Smooth muscle cell (in vitro differentiated cells): ENCODE results near the gene ZFYVE27. TPM values are rescaled to one million over a fixed set of nuclear protein-coding genes. Genes with fewer than 3 reads are reported as not detected.

Source experiments
- DNase-seq: peaks from one replicate; lab custom pipeline; 2025; ENCODE audit not compliant: unreplicated experiment; lab: John Stamatoyannopoulos, UW
- H2AFZ ChIP-seq: fragments of 200-600 bp; sonication (generic); 2 replicates; pipeline ENCODE4 v1.6.0; 2016; ENCODE audit warnings: antibody characterized with exemption, low read depth, mild to moderate bottlenecking
- H3F3A ChIP-seq: fragments of 200-600 bp; sonication (generic); 2 replicates; pipeline ENCODE4 v1.6.0; 2017; ENCODE audit warnings: antibody characterized with exemption, low read depth
- H3K27ac ChIP-seq: fragments of 200-600 bp; sonication (generic); 2 replicates; pipeline ENCODE4 v1.5.1; 2016; ENCODE audit warnings: low read depth, mild to moderate bottlenecking
- H3K27me3 ChIP-seq: fragments of 200-600 bp; sonication (generic); 2 replicates; pipeline ENCODE4 v1.6.1; 2016; ENCODE audit warnings: low read depth, mild to moderate bottlenecking
- H3K36me3 ChIP-seq: fragments of 200-600 bp; sonication (generic); 2 replicates; pipeline ENCODE4 v1.5.1; 2016; ENCODE audit warnings: low read depth
- H3K4me1 ChIP-seq: fragments of 200-600 bp; sonication (generic); 2 replicates; pipeline ENCODE4 v1.5.1; 2016; ENCODE audit warnings: low read depth
- H3K4me2 ChIP-seq: fragments of 200-600 bp; sonication (generic); 2 replicates; pipeline ENCODE4 v1.6.0; 2016; ENCODE audit warnings: mild to moderate bottlenecking
- H3K4me3 ChIP-seq: fragments of 200-600 bp; sonication (generic); 2 replicates; pipeline ENCODE4 v1.5.1; 2016; ENCODE audit warnings: mild to moderate bottlenecking
- H3K79me2 ChIP-seq: fragments of 200-600 bp; sonication (generic); 2 replicates; pipeline ENCODE4 v1.6.0; 2016; ENCODE audit warnings: low read depth, mild to moderate bottlenecking
- H3K9ac ChIP-seq: fragments of 200-600 bp; sonication (generic); 2 replicates; pipeline ENCODE4 v1.6.0; 2016; ENCODE audit warnings: low read depth
- H3K9me3 ChIP-seq: fragments of 200-600 bp; sonication (generic); replicated peaks from 2 replicates; pipeline ENCODE4 v1.5.1; 2016; ENCODE audit warnings: low read depth
- H4K20me1 ChIP-seq: fragments of 200-600 bp; sonication (generic); 2 replicates; pipeline ENCODE4 v1.6.0; 2016; ENCODE audit warnings: low read depth
- CTCF ChIP-seq: fragments of 200-600 bp; sonication (generic); IDR thresholded peaks from 2 replicates; pipeline ENCODE4 v1.5.1; 2017; ENCODE audit warnings: borderline replicate concordance, mild to moderate bottlenecking, antibody characterized with exemption; ENCODE audit not compliant: insufficient read depth, poor library complexity, severe bottlenecking
- WGBS: methylation state at CpG from one replicate; pipeline ENCODE4 v1.1.7; 2016; ENCODE audit warnings: low lambda C conversion rate; 5-methylcytosine and 5-hydroxymethylcytosine counted together
- polyA plus RNA-seq: library from polyadenylated mRNA; unstranded; fragments of >200 nt; fragmentation: Nextera tagmentation; extraction: Ambion mirVana; gene quantifications from 2 replicates; pipeline ENCODE4 v1.2.1, GENCODE V29; 2016
- total RNA-seq: library from RNA; depleted of rRNA; stranded (reverse); fragments of >200 nt; gene quantifications from 2 replicates; pipeline ENCODE4 v1.2.3, GENCODE V29; 2014

The ZFYVE27 gene
- total RNA-seq (7.0 and 9.7 TPM in 2 replicates), polyA plus RNA-seq (11.4 and 14.0 TPM in 2 replicates)

- peak within 1 kb of the TSS; percentile 94 for H3K27ac ChIP-seq
- peak within 1 kb of the TSS; percentile 93 for H3K9ac ChIP-seq
- WGBS: under 1% methylated on average over 66 of the region's 72 CpGs
- peak; percentile 88 for DNase-seq
- TF ChIP-seq CTCF: no peak
- H3K27me3 ChIP-seq: no peaks in the 10 kb centered on the region
- peak within 1 kb of the TSS; percentile 86 for H2AFZ ChIP-seq
- H3K9me3 ChIP-seq: no peaks in the 10 kb centered on the region
- peaks cover 37% of the 10 kb centered on the region for H4K20me1 ChIP-seq
- H3F3A ChIP-seq: no peaks in the 10 kb centered on the region
- H3K4me2 ChIP-seq: peak within 1 kb of the TSS; percentile 93
- H3K4me3 ChIP-seq: peak within 1 kb of the TSS; percentile 77
- H3K36me3 ChIP-seq: peaks cover 10% of the 10 kb centered on the region
- H3K79me2 ChIP-seq: peaks cover 43% of the 10 kb centered on the region
- peaks cover 8% of the 10 kb centered on the region for H3K4me1 ChIP-seq
Measured at GRCh38 chr10:97736902-97737769, at the start of gene ZFYVE27. TSS of gene ZFYVE27 (plus strand) at chr10:97737128. CDS start at chr10:97738478, 1,350 bp downstream.

GRCh38 chr10:97687785-97688781, 48.8 kb upstream of the ZFYVE27 start:
- H3K27me3 ChIP-seq: no peaks in the 10 kb centered on the region
- peak overlapping the region; percentile 61 for H2AFZ ChIP-seq
- no peaks in the 10 kb centered on the region for H3K36me3 ChIP-seq
- H3K79me2 ChIP-seq: peaks cover 8% of the 10 kb centered on the region
- peaks cover 16% of the 10 kb centered on the region for H3F3A ChIP-seq
- no peak for DNase-seq
- peak overlapping the region; percentile 80 for H3K4me2 ChIP-seq
- H3K4me3 ChIP-seq: peak overlapping the region; percentile 36
- no peaks in the 10 kb centered on the region for H3K9me3 ChIP-seq
- 51% methylated on average over 14 of the region's 14 CpGs for WGBS
- H4K20me1 ChIP-seq: peaks cover 26% of the 10 kb centered on the region
- peak overlapping the region; percentile 87 for H3K27ac ChIP-seq
- H3K9ac ChIP-seq: peak overlapping the region; percentile 26
- H3K4me1 ChIP-seq: peaks cover 17% of the 10 kb centered on the region
- no peak for TF ChIP-seq CTCF

GRCh38 chr10:97689559-97690020, 47.3 kb upstream of the ZFYVE27 start:
- no peak overlapping the region for H3K4me3 ChIP-seq
- TF ChIP-seq CTCF: no peak
- H3K9me3 ChIP-seq: no peaks in the 10 kb centered on the region
- H3K27me3 ChIP-seq: no peaks in the 10 kb centered on the region
- peaks cover 15% of the 10 kb centered on the region for H3F3A ChIP-seq
- peaks cover 17% of the 10 kb centered on the region for H3K4me1 ChIP-seq
- peak overlapping the region; percentile 14 for H3K4me2 ChIP-seq
- no peak overlapping the region for H2AFZ ChIP-seq
- H3K79me2 ChIP-seq: peaks cover 8% of the 10 kb centered on the region
- no peak for DNase-seq
- peak overlapping the region; percentile 87 for H3K27ac ChIP-seq
- peak overlapping the region; percentile 28 for H3K9ac ChIP-seq
- peaks cover 13% of the 10 kb centered on the region for H4K20me1 ChIP-seq
- no peaks in the 10 kb centered on the region for H3K36me3 ChIP-seq
- 66% methylated on average over 5 of the region's 5 CpGs for WGBS
